PC-9 (cell line): ENCODE measurements around the gene TANK. TPM values are rescaled to one million over a fixed set of nuclear protein-coding genes. Genes with fewer than 3 reads are reported as not detected.

Experiments
- BruUV-seq: library from RNA; stranded (reverse); fragments of 400-500 nt; replicated peaks from 2 replicates; lab custom pipeline; 2021; lab: Mats Ljungman, UMichigan
- CTCF ChIA-PET: fragments of 300-600 bp; sonication (Branson Sonifier 250); formaldehyde crosslinking; loops from one replicate; lab custom pipeline; 2022; ENCODE audit warnings: antibody characterized with exemption; lab: Charles Lee
- POLR2A ChIA-PET: fragments of 300-600 bp; sonication (Branson Sonifier 250); formaldehyde crosslinking; loops from one replicate; lab custom pipeline; 2022; ENCODE audit warnings: antibody characterized with exemption; ENCODE audit not compliant: unreplicated experiment; lab: Charles Lee
- DNase-seq, 2 experiments: peaks; one replicate each; pipeline versions ENCODE4 v3.0.0 to v3.0.0-alpha.2; 2015 to 2022; ENCODE audit warnings: mixed read lengths in 1 of 2
- H2AFZ ChIP-seq: fragments of 200-600 bp; sonication (generic); 2 replicates; pipeline ENCODE4 v1.8.1; 2017; ENCODE audit warnings: antibody characterized with exemption
- H3F3A ChIP-seq: fragments of 200-600 bp; sonication (generic); 2 replicates; pipeline ENCODE4 v1.8.1; 2017; ENCODE audit warnings: antibody characterized with exemption, mild to moderate bottlenecking, low read depth; ENCODE audit not compliant: insufficient read depth
- H3K27ac ChIP-seq: fragments of 200-600 bp; sonication (generic); 2 replicates; pipeline ENCODE4 v1.6.1; 2016; ENCODE audit warnings: mixed run types
- H3K27me3 ChIP-seq: fragments of 200-600 bp; sonication (generic); 2 replicates; pipeline ENCODE4 v1.6.1; 2016; ENCODE audit warnings: low read depth, mixed run types; ENCODE audit not compliant: insufficient read depth
- H3K36me3 ChIP-seq: fragments of 200-600 bp; sonication (generic); 2 replicates; pipeline ENCODE4 v1.6.1; 2016; ENCODE audit warnings: low read depth, mixed run types
- H3K4me1 ChIP-seq: fragments of 200-600 bp; sonication (generic); replicated peaks from 2 replicates; pipeline ENCODE4 v1.6.1; 2016; ENCODE audit warnings: mixed run types; ENCODE audit not compliant: insufficient read depth
- H3K4me2 ChIP-seq: fragments of 200-600 bp; sonication (generic); 2 replicates; pipeline ENCODE4 v1.6.1; 2017; ENCODE audit warnings: mixed run types
- H3K4me3 ChIP-seq: fragments of 200-600 bp; sonication (generic); 2 replicates; pipeline ENCODE4 v1.6.1; 2016; ENCODE audit warnings: mixed run types
- H3K79me2 ChIP-seq: fragments of 200-600 bp; sonication (generic); 2 replicates; pipeline ENCODE4 v1.6.1; 2017; ENCODE audit warnings: low read depth, mixed run types
- H3K9me2 ChIP-seq: fragments of 200-600 bp; sonication (generic); 2 replicates; pipeline ENCODE4 v1.8.1; 2017; ENCODE audit warnings: mild to moderate bottlenecking; ENCODE audit not compliant: insufficient read depth
- H3K9me3 ChIP-seq: fragments of 200-600 bp; sonication (generic); 2 replicates; pipeline ENCODE4 v1.8.1; 2016; ENCODE audit warnings: low read depth; ENCODE audit not compliant: insufficient read depth
- H4K20me1 ChIP-seq: fragments of 200-600 bp; sonication (generic); 2 replicates; pipeline ENCODE4 v1.8.1; 2017; ENCODE audit not compliant: insufficient read depth
- CTCF ChIP-seq: fragments of 200-600 bp; sonication (generic); conservative IDR thresholded peaks from 2 replicates; pipeline ENCODE4 v1.6.1; 2017; ENCODE audit warnings: mixed run types, antibody characterized with exemption, mild to moderate bottlenecking, moderate library complexity
- EZH2 ChIP-seq: fragments of 200-600 bp; sonication (generic); IDR thresholded peaks from 2 replicates; pipeline ENCODE4 v1.8.0; 2017; ENCODE audit warnings: antibody characterized with exemption, low read depth
- intact Hi-C: fragments of 100-400 bp; cut with micrococcal nuclease; formaldehyde crosslinking; loops from one replicate; pipeline ENCODE4 v1.10.0; 2022; ENCODE audit not compliant: unreplicated experiment
- total RNA-seq: library from RNA; stranded (reverse); gene quantifications from 2 replicates; pipeline ENCODE4 v1.2.3, GENCODE V29; 2021

TANK gene
- total RNA-seq, 1 experiment from 2014 or later, result 46.1 TPM

- Histone ChIP-seq H3K27me3 (no peaks in the 10 kb centered on the region), H3F3A (no peaks in the 10 kb centered on the region), H3K4me2 (no peak overlapping the region), H3K36me3 (peaks cover 15% of the 10 kb centered on the region; the same call in 1 of the 2 replicates), H3K9me3 (no peaks in the 10 kb centered on the region), H4K20me1 (no peaks in the 10 kb centered on the region), H3K4me1 (no peaks in the 10 kb centered on the region), H3K9me2 (no peaks in the 10 kb centered on the region), H3K27ac (no peak overlapping the region), H3K79me2 (no peaks in the 10 kb centered on the region), H2AFZ (no peak overlapping the region), H3K4me3 (no peak overlapping the region)
- no peak for DNase-seq
- POLR2A ChIA-PET, result no interaction called here
- TF ChIP-seq EZH2 (no peak), CTCF (no peak)
- CTCF ChIA-PET, result no interaction called here
- BruUV-seq, result no TSS peak
- intact Hi-C loops, result no loop called here
Observed at GRCh38 chr2:161207941-161208340, 47.7 kb downstream of the TANK start.

- H3K4me1 ChIP-seq, result no peaks in the 10 kb centered on the region
- H2AFZ ChIP-seq, result no peak overlapping the region
- intact Hi-C loops, result no loop called here
- H3K27me3 ChIP-seq, result no peaks in the 10 kb centered on the region
- TF ChIP-seq EZH2, result no peak
- no peak overlapping the region for H3K4me3 ChIP-seq
- H3K9me2 ChIP-seq, result no peaks in the 10 kb centered on the region
- H3K9me3 ChIP-seq, result no peaks in the 10 kb centered on the region
- POLR2A ChIA-PET, result no interaction called here
- CTCF ChIA-PET, result no interaction called here
- no peak overlapping the region for H3K27ac ChIP-seq
- no peaks in the 10 kb centered on the region for H4K20me1 ChIP-seq
- no TSS peak for BruUV-seq
- no peaks in the 10 kb centered on the region for H3F3A ChIP-seq
- H3K36me3 ChIP-seq, result peaks cover 14% of the 10 kb centered on the region; the same call in 1 of the 2 replicates
- no peak overlapping the region for H3K4me2 ChIP-seq
- no peak for DNase-seq
- no peaks in the 10 kb centered on the region for H3K79me2 ChIP-seq
Observed at GRCh38 chr2:161208527-161209139, 48.4 kb downstream of the TANK start.

- POLR2A ChIA-PET, result no interaction called here
- intact Hi-C loops, result no loop called here
- peaks cover 2% of the 10 kb centered on the region; the same call in 1 of the 2 replicates for H3K36me3 ChIP-seq
- no TSS peak for BruUV-seq
- H3K9me3 ChIP-seq, result no peaks in the 10 kb centered on the region
- no peaks in the 10 kb centered on the region for H4K20me1 ChIP-seq
- no peaks in the 10 kb centered on the region for H3F3A ChIP-seq
- TF ChIP-seq CTCF (no peak), EZH2 (no peak)
- H3K4me1 ChIP-seq, result no peaks in the 10 kb centered on the region
- no peaks in the 10 kb centered on the region for H3K27me3 ChIP-seq
- no peak overlapping the region for H3K4me3 ChIP-seq
- H3K9me2 ChIP-seq, result no peaks in the 10 kb centered on the region
- H3K79me2 ChIP-seq, result no peaks in the 10 kb centered on the region
- no peak for DNase-seq
- H3K27ac ChIP-seq, result no peak overlapping the region
- CTCF ChIA-PET, result no interaction called here
- H3K4me2 ChIP-seq, result no peak overlapping the region
- H2AFZ ChIP-seq, result no peak overlapping the region
Observed at GRCh38 chr2:161209902-161210301, 49.7 kb downstream of the TANK start.
